Stimulated activated CD4-positive, alpha-beta T cell treated with anti-CD3 and anti-CD28 coated beads, Interleukin-15, amount 100 ng/mL, for 24 hours (primary cell): ENCODE measurements around the gene IGSF9B.

ENCODE experiments used
- DNase-seq: peaks from one replicate; pipeline ENCODE4 v3.0.0-alpha.2; 2020

The IGSF9B gene

DNA sequence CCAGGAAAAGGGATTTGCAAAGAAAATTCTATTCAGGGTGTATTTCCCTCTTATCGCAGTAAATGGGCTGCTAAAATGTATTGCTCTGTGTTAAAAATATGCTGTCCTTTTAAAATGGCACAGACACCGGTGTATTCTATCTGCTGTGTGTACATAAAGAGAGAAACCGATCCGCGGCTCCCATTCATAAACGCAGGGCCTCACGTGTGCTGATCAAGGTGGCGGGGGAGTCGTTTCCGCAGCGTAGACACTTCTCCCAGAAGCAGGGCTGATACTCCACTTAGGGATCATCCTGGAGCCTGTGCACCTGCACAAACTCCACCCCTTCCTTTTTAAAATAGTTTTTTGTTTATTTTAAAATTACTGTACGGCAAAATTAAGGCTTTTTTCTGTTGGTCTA is 26.1 kb upstream of the IGSF9B start:
- no peak for DNase-seq

DNA sequence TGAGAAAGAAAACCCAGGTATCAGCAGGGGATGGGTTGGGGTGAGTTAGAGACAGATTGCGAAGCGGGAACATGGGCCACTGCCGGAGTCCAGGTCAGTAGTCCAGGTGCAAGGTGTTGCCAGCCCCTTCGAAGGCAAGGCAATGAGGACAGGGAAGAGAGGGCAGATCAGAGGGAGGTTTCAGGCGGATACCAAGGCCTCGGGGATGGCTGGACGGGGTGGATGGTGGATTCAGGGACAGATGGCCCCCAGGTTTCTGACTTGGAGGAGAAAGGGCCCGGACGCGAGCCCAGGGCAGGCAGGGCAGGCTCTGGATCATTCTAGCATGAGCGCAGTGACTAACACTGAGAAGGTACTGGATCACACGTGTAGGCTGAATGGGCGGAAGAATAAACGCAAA is 25.4 kb upstream of the IGSF9B start:
- no peak for DNase-seq

- no peak for DNase-seq
Observed at GRCh38 chr11:133981156-133981555, 24.4 kb upstream of the IGSF9B start.

DNA sequence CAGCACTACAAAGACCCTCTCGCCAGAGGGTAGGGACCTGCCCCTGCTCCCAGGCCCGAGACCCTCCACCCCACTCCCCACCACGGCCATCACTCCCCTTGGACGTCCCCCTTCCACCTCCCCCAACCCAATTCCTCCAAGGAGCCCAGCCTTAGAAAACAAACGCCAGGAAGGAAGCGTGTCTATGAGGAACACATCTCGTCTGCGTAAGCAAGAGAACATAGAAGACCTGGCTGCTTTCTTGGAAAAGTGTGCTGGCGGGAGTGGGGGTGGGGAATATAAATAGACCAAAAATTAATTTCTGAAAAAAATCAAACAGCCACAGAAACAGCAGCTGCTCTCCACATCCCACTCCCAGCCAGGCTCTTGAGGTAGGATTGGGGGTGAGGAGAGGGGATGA is 23.9 kb upstream of the IGSF9B start:
- no peak for DNase-seq

DNA sequence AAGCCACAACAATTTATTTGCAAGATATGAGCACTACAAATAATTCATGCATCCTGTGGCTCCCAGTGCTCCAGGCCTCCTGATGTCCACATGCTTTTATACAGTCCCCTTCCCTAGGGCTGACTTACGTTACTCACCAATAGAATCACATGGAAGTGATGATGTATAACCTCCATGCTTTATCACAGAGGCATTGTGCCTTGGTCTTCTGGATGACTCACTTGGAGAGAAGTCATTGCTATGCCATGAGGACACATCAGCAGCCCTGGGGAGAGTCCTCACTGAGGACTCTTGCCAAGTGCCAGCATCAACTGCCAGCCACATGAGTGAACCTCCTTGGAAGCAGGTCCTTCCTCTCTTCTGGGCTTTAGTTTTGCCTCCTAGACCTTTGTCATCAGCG is 22.0 kb upstream of the IGSF9B start:
- DNase-seq: no peak

DNA sequence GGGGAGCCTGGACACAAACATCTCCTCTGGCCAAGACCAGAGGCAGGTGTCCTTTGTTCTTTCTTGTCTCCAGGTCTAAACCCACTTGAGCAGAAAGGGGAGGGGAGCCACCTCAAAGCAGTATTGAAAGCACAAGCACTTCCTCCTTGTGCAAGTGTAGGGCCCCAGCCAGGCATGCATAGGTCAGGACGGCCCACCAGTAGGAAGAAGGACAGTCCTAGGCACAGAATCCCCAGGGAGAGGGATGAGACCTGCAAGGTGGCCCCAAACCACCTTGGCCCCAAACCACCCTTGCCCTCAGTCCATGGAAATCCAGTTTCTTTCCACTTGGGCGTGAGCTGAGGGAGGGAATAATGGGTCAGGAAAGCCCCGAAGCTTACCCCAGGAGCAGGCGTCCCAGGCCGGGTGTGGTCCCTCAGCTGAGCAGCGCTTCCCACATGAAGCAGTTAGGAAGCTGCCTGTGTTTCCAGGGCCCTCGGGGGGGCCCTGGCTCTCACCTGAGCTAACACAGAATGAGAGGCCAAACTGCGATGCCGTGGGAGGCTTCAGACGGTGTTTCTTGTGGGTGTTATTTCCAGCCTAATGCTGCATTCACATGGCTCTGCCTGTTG is 20.4 kb upstream of the IGSF9B start:
- no peak for DNase-seq

- DNase-seq: no peak
Observed at GRCh38 chr11:133975488-133975849, 18.7 kb upstream of the IGSF9B start.

GRCh38 chr11:133974836-133975487 is 18.2 kb upstream of the IGSF9B start:
- DNase-seq: no peak

GRCh38 chr11:133971881-133972280 is 15.1 kb upstream of the IGSF9B start:
- DNase-seq: no peak

- no peak for DNase-seq
Observed at GRCh38 chr11:133969112-133969511, 12.3 kb upstream of the IGSF9B start.

DNA sequence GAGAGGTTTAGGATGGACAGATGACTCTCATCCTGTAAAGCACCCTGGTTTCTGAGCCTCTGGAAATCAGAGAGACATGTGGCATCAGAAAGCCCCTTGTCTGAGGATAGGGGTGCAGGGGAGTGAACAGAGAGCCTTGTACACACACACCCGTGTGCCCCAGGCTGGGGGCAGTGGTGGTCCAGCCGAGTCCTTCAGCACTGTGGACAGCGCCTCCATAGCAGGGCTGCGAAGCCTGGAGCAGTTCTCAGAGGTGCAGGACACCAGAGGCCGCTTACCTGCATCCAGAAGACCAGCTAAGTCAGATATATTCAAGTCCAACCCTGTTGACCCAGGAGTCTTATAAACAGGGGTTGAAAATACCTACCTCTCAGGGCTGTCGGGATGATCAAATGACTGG is 11.5 kb upstream of the IGSF9B start:
- DNase-seq: no peak

DNA sequence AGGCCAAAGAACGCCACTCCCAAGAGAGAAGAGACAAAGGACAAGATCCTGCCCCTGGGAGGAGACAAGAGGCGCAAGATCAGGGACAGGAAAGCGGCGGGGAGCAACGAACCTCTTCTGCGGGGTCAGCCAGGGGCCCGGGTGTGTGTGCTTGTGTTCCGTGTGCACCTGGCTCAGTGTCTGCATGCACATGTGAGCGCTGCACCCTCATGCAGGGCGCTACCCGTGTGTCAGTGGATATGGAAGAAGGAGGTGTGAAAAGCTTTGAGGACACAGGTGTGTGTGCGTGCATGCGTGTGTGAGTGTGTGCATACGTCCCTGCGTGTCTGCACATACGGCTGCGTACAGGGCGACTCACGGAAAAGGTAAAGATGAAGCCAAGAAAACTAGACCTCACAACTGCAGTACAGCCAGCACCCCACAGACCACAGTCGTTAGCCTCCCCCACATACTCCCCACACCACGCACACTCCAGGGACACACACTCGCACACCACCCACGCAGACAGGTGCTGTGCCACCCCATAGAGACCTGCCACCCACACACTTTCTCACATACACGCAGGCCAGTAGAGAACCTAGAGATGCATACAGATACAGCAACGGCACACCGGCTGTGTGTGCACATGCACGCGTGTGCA is 11.0 kb upstream of the IGSF9B start:
- no peak for DNase-seq

GRCh38 chr11:133966921-133967598 is 10.3 kb upstream of the IGSF9B start:
- peak; percentile 84 for DNase-seq

DNA sequence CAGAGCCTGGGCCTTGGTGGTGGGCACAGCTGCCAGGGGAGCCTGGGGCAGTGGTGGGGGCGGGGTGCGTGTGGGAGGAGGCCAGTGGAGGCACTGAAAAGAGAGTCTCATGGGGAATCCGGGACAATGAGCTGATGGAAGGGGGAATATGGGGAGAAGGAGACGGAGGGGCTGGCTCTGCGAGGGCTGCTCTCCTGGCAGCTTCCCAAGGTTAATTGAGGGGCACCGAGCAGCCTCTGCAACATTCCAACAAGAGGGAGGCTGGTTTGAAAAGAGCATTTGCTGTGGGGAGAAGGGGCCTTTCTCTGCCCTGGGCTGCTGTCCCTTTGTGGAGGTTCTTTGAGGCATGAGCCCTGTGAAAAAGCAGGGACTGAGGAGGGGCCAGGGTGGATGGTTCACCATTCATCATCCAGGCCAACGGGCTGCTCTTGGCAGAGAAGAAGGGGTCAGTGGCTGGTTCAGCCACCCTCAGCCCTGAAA is 9.4 kb upstream of the IGSF9B start:
- DNase-seq: no peak

DNA sequence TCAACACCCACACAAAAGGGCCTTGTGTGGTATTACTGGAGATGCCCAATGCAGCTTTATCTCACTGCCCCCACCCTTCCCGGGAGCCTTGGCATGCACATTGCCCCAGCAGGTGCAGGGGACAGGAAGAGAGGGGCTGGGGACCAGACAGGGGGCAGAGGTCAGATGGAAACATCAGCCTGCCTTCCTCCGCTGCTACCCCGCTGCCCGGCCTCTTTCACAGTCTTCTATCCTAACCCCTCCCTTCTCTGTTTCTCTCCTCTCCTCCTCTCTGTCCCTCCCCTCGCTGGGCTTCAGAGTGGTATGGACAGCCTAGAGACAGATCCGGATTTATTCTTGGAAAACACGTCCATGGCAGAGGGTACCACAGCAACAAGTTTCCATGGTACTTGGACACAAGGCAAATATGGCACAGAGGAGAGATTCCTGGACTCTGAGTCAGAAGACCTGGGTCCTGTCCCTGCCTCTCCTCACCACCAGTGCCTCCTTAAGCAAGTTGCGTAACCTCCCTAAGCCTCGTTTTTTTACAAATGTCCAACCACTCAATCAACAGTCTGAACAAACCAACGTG is 8.3 kb upstream of the IGSF9B start:
- no peak for DNase-seq

DNA sequence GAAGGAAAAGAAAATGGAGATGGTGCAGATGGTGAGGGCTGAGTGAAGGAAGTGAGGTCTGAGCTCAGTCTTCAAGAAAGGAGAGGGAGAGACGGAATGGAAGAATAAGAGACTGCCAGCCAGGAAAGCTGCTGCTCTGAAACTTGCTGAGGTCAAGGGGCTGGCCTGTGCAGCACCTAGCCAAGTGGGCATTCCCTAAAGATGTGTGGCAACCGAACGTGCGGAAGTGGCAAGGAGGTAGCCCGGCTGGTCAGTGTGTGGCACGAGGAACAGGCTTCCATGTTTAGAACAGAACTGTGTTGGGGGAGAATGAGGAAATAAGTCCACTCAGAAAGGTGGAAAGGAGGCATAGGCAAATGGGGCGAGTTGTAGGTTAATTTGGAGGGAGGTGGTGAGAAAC is 7.6 kb upstream of the IGSF9B start:
- no peak for DNase-seq

DNA sequence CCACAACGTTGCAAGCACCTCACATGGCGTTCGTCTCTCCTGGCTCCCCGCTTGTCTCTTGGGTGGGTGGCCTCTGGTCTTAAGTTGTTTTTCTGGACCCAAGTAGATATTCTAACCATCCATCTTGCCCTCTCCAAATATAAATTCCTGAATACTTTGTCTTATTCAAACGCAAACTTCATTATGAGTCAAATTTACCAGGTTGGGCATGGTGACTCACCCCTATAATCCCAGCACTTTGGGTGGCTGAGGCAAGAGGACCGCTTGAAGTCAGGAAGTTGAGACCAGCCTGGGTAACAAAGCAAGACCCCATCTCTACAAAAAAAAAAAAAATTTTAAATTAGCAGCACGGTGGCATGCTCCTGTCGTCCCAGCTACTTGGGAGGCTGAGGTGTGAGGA is 5.1 kb upstream of the IGSF9B start:
- DNase-seq: no peak

- no peak for DNase-seq
Observed at GRCh38 chr11:133957900-133958299, 1.1 kb upstream of the IGSF9B start.

DNA sequence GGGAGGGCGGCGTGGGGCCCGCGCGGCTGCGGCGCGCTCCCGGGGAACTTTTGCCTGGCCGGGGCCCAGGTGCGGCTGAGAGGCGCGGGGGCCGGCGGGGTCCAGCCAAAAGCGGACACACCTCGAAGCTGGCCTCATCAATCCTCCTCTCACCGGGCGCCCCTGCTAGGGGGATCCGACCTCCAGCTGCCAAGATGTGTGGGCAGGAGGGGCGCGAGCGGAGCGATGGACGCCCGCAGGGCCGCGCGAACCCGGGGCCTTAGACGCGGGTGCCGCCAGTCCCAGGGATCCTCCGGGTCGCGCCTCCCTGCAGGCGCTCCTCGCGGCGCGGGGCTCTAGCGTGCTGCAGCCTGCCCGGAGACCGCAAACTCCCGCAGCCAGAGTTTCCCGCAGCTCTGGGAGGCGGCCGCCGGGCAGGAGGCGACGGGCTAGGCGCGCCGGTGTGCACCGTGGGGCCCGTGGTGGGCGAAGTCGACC is 785 bp downstream of the IGSF9B start:
- peak; percentile 32 for DNase-seq

DNA sequence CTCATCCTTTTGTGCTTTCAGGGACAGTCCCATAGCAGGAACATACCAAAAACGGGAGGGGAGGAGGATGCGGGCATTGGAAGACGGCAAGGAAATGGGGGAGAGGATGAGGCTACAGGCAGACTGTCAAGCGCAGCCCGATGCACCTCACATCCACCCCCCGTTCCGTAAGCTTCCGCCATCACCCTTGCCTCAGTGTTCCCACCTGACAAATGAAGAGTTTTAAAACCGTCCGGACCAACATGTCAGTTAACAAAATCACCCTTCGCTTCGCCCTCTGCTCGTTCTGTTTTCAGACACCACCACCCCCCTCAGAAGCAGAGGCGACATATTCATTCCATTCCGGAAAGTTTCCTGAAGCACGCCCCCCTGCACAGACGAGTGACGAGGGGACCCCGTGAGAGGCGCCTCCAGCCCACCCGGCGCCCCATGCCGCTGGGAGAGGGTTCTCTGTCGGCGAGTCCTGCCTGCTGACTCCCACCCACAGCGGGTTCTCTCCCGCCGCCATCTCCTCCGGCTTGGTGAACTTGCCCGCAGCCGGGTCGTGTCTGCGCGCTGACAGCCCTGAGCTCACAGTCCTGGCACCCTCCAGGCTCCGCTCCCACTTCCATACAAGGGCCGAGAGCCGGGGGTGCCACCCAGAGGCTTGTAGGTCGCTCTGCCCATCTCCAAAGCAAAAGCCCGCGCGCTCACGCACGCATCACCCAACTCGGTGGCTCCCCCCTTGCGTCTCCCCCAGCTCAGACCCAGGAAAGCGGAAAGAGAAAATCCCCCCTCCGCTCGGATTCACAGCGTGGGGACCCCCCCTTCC is 1.5 kb downstream of the IGSF9B start:
- peak; percentile 66 for DNase-seq

DNA sequence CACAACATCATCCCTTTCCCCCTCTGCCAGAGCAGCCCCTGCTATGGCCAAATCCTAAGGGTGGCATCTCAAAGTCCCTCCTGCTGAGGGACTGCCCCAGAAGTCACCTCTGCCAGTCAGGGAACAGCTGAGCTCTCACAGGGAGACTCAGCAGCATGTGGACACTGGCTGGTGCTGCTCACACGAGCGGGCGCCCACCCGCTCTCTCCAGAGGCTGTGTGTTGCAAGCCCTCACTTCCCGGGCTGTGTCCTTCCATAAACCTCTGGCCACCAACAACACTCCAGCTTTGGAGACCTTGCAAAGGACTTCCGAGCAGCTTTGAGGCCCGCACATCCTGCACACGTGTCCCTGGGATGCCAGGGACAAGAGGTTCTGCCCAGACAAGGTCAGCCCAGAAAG is 2.8 kb downstream of the IGSF9B start:
- no peak for DNase-seq

- DNase-seq: no peak
Observed at GRCh38 chr11:133953547-133953946, 3.2 kb downstream of the IGSF9B start.
